MM.1S (cell line): Measurements from ENCODE around the gene GDF2.

ENCODE experiments used
- DNase-seq: peaks from one replicate; pipeline ENCODE4 v3.0.0-alpha.2; 2015
- H2AFZ ChIP-seq: fragments of 300-600 bp; sonication (generic); 2 replicates; pipeline ENCODE4 v1.6.0; 2016; ENCODE audit warnings: antibody characterized with exemption, low read length
- H3F3A ChIP-seq: fragments of 300-600 bp; sonication (generic); 2 replicates; pipeline ENCODE4 v1.6.1; 2016; ENCODE audit warnings: mild to moderate bottlenecking, antibody characterized with exemption, low read length, moderate library complexity, mixed read lengths; ENCODE audit not compliant: insufficient read depth
- H3K27ac ChIP-seq: fragments of 300-600 bp; sonication (generic); 2 replicates; pipeline ENCODE4 v1.5.1; 2016; ENCODE audit warnings: mild to moderate bottlenecking, low read length
- H3K27me3 ChIP-seq: fragments of 300-600 bp; sonication (generic); replicated peaks from 2 replicates; pipeline ENCODE4 v1.6.0; 2016; ENCODE audit warnings: low read length; ENCODE audit not compliant: insufficient read depth
- H3K36me3 ChIP-seq: fragments of 300-600 bp; sonication (generic); replicated peaks from 2 replicates; pipeline ENCODE4 v1.6.1; 2016; ENCODE audit warnings: mild to moderate bottlenecking, low read length, mixed read lengths; ENCODE audit not compliant: insufficient read depth
- H3K4me1 ChIP-seq: fragments of 300-600 bp; sonication (generic); 2 replicates; pipeline ENCODE4 v1.6.1; 2016; ENCODE audit warnings: low read length, mixed read lengths
- H3K4me2 ChIP-seq: fragments of 300-600 bp; sonication (generic); 2 replicates; pipeline ENCODE4 v1.6.0; 2016; ENCODE audit warnings: low read depth, low read length
- H3K4me3 ChIP-seq: fragments of 300-600 bp; sonication (generic); 2 replicates; pipeline ENCODE4 v1.5.1; 2016; ENCODE audit warnings: low read length, mixed read lengths
- H3K79me2 ChIP-seq: fragments of 300-600 bp; sonication (generic); 2 replicates; pipeline ENCODE4 v1.6.1; 2016; ENCODE audit warnings: mixed run types, low read length, mixed read lengths
- H3K9ac ChIP-seq: fragments of 300-600 bp; sonication (generic); 2 replicates; pipeline ENCODE4 v1.6.1; 2016; ENCODE audit warnings: low read length, mixed read lengths
- H3K9me2 ChIP-seq: fragments of 300-600 bp; sonication (generic); replicated peaks from 2 replicates; pipeline ENCODE4 v1.6.1; 2016; ENCODE audit warnings: mild to moderate bottlenecking, low read length, mixed read lengths; ENCODE audit not compliant: insufficient read depth
- H3K9me3 ChIP-seq: fragments of 300-600 bp; sonication (generic); replicated peaks from 2 replicates; pipeline ENCODE4 v1.6.1; 2016; ENCODE audit warnings: mild to moderate bottlenecking, low read length, mixed read lengths; ENCODE audit not compliant: insufficient read depth
- H4K20me1 ChIP-seq: fragments of 300-600 bp; sonication (generic); 2 replicates; pipeline ENCODE4 v1.6.1; 2016; ENCODE audit warnings: mild to moderate bottlenecking, low read length, moderate library complexity, mixed read lengths; ENCODE audit not compliant: insufficient read depth
- CTCF ChIP-seq: fragments of 300-600 bp; sonication (generic); IDR thresholded peaks from 2 replicates; pipeline ENCODE4 v1.5.1; 2016; ENCODE audit warnings: antibody characterized with exemption, low read length, mixed read lengths
- EZH2 ChIP-seq: fragments of 300-600 bp; sonication (generic); optimal IDR thresholded peaks from 2 replicates; pipeline ENCODE3; 2017; ENCODE audit warnings: low read depth, mild to moderate bottlenecking, antibody characterized with exemption, low read length, mixed read lengths
- EZH2phosphoT487 ChIP-seq: fragments of 300-600 bp; sonication (generic); IDR thresholded peaks from 2 replicates; pipeline ENCODE4 v1.6.1; 2018; ENCODE audit warnings: antibody characterized with exemption, low read length

Gene GDF2

GRCh38 chr10:47317251-47317650 is 5.0 kb upstream of the GDF2 start:
- H3K4me1 ChIP-seq, result no peaks in the 10 kb centered on the region
- no peak overlapping the region for H2AFZ ChIP-seq
- H3K79me2 ChIP-seq, result no peaks in the 10 kb centered on the region
- no peak for TF ChIP-seq EZH2
- no peak for TF ChIP-seq EZH2phosphoT487
- no peak for TF ChIP-seq CTCF
- DNase-seq, result no peak
- H3K9ac ChIP-seq, result no peak overlapping the region
- no peaks in the 10 kb centered on the region for H3K36me3 ChIP-seq
- no peaks in the 10 kb centered on the region for H3K27me3 ChIP-seq
- H3K4me2 ChIP-seq, result no peak overlapping the region
- no peak overlapping the region for H3K27ac ChIP-seq
- no peaks in the 10 kb centered on the region for H3K9me2 ChIP-seq
- no peaks in the 10 kb centered on the region for H3K9me3 ChIP-seq
- no peaks in the 10 kb centered on the region for H4K20me1 ChIP-seq
- no peak overlapping the region for H3K4me3 ChIP-seq
- H3F3A ChIP-seq, result no peaks in the 10 kb centered on the region

GRCh38 chr10:47318706-47319105 is 3.5 kb upstream of the GDF2 start:
- Histone ChIP-seq H4K20me1 (no peaks in the 10 kb centered on the region), H3K9ac (no peak overlapping the region), H3K36me3 (no peaks in the 10 kb centered on the region), H3K4me1 (no peaks in the 10 kb centered on the region), H3K4me3 (no peak overlapping the region), H3K9me2 (no peaks in the 10 kb centered on the region), H3K9me3 (no peaks in the 10 kb centered on the region), H3K27ac (no peak overlapping the region), H3K79me2 (no peaks in the 10 kb centered on the region), H3K27me3 (no peaks in the 10 kb centered on the region), H3F3A (no peaks in the 10 kb centered on the region), H3K4me2 (no peak overlapping the region), H2AFZ (no peak overlapping the region)
- TF ChIP-seq CTCF (no peak), EZH2 (no peak), EZH2phosphoT487 (no peak)
- no peak for DNase-seq

GRCh38 chr10:47319784-47320183 is 2.5 kb upstream of the GDF2 start:
- H3K4me3 ChIP-seq, result no peak overlapping the region
- TF ChIP-seq CTCF (no peak), EZH2 (no peak), EZH2phosphoT487 (no peak)
- H3K4me1 ChIP-seq, result no peaks in the 10 kb centered on the region
- H3K9me3 ChIP-seq, result no peaks in the 10 kb centered on the region
- no peak overlapping the region for H2AFZ ChIP-seq
- no peaks in the 10 kb centered on the region for H4K20me1 ChIP-seq
- H3K27ac ChIP-seq, result no peak overlapping the region
- no peaks in the 10 kb centered on the region for H3F3A ChIP-seq
- no peaks in the 10 kb centered on the region for H3K27me3 ChIP-seq
- no peak overlapping the region for H3K9ac ChIP-seq
- no peak overlapping the region for H3K4me2 ChIP-seq
- DNase-seq, result no peak
- H3K79me2 ChIP-seq, result no peaks in the 10 kb centered on the region
- H3K9me2 ChIP-seq, result no peaks in the 10 kb centered on the region
- no peaks in the 10 kb centered on the region for H3K36me3 ChIP-seq
